Embryonic facial prominence (tissue), 1 donor: ENCODE data around the gene GLI2.

ENCODE experiments used
- DNase-seq: peaks from one replicate; pipeline ENCODE4 v3.0.0-alpha.2; 2016; ENCODE audit errors: extremely low spot score

GLI2 gene

GRCh38 chr2:120735746-120736170, at the start of gene GLI2:
Gene GLI2, plus strand, starts transcription at chr2:120735868. Its CDS starts 61,453 bp downstream, at chr2:120797321.
- peak; percentile 77 for DNase-seq

DNA sequence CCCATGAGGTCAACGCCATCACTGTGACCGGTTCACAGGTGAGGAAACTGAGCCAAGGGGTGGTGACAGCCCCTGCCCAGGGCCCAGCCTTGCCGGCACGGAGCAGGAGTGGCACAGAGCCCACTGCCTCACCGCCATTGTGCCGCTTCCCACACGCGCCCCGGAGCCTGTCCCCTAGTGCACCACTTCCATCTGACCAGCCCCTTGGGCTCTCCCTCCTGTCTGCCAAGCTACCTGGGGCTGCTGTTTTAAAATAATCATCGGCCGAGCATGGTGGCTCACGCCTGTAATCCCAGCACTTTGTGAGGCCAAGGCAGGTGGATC, 49.7 kb upstream of the GLI2 start:
- no peak for DNase-seq

GRCh38 chr2:120686511-120687168, 49.0 kb upstream of the GLI2 start:
- no peak for DNase-seq

DNA sequence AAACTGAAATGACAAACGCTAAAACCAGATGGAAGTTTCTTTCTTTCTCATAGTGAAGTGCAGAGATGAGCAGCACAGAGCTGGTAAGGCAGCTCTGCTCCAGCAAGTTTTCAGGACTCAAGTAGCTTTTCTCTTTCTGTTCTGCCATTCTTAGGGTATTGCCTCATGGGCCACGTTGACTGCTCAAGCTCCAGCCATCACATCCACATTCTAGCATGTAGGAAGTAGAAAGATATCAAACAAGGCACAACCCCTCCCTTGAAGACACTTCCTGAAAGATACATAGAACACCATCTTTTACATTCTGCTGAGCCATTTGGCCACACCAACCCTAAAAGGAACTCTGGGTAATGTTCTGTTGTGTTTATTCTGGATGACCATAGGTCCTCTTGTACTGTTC, 48.5 kb upstream of the GLI2 start:
- no peak for DNase-seq

GRCh38 chr2:120690521-120690920, 45.1 kb upstream of the GLI2 start:
- DNase-seq: no peak

DNA sequence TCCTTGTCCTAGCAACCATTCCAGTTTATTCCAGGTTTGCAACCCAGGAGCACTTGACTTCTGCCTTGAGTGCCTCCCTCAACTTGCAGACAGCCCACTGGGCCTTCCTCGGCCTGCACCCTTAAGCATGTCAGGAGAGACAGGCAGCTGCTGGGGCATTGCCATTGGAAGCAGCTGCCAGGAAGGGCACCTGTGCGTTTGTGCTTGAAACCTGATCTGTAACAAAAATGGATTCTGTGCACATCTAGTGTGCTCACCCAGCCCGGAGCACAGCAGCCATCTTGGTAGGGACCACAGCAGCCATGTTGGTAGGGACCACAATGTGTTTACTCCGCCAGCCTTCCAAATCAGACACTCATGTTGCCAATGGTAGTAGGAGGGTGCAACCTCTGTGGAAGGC, 44.3 kb upstream of the GLI2 start:
- DNase-seq: no peak

GRCh38 chr2:120692691-120693090, 43.0 kb upstream of the GLI2 start:
- no peak for DNase-seq

GRCh38 chr2:120693121-120693520, 42.5 kb upstream of the GLI2 start:
- no peak for DNase-seq

GRCh38 chr2:120694034-120694433, 41.6 kb upstream of the GLI2 start:
- no peak for DNase-seq

- no peak for DNase-seq
Measured at GRCh38 chr2:120697471-120697870, 38.2 kb upstream of the GLI2 start.

DNA sequence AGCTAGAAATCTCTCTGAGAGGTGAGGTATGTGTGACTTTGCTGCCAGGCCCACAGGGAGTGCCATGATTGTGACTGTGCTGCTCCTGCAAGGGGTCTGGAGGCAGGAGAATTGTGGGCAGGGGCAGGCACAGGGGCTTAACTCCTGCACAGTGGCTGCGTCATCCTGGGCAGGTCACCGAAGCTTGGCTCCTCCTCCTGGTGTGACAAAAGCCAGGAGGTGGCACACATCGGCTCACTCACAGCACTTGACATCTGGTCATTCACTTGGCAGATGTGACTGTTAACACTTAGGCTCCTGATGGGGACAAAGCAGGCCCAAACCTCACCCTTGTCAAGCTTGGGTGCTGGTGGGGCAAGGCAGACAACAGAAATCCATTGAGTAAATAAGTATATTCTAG, 36.4 kb upstream of the GLI2 start:
- DNase-seq: no peak

- no peak for DNase-seq
Measured at GRCh38 chr2:120700659-120701058, 35.0 kb upstream of the GLI2 start.

DNA sequence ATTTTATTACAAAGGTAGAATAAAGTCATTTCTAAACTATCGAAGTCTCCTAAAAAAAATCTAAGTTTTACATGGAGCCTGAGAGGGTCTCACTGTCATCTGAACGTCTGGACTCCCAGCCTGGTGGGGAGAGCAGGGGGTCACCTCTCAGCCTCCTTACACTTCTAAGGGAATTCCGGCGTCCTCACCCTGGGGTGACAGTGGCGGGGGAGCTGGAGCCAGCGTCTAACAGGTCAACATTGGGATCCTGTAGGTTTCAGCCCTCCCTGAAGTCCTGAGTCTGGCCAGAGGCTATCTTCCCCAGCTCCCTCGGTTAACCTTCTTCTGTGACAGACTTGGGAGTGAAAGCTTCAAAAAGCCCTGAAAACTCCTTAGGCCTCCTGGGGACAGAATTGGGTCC, 34.6 kb upstream of the GLI2 start:
- no peak for DNase-seq

DNA sequence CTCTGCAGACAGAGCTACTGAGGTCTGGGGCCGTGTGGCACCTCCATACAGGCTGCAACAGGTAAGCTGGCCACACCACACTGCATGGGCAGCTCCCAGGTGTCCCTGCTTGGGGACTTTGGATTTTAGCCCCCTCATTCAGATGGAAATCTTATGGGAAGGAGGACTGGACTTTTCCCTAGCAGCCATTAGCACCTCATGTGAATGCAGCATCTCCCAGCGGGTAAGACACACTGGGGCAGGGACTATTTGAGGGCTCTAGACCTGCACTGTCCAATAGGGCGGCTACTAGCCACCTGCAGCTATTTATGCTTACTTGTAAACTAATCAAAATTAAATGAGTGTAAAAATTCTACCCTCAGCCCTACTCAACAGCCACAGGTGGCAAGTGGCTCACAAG, 34.2 kb upstream of the GLI2 start:
- no peak for DNase-seq

- no peak for DNase-seq
Measured at GRCh38 chr2:120702061-120702460, 33.6 kb upstream of the GLI2 start.

- DNase-seq: no peak
Measured at GRCh38 chr2:120702801-120703200, 32.9 kb upstream of the GLI2 start.

GRCh38 chr2:120703330-120703994, 32.2 kb upstream of the GLI2 start:
- no peak for DNase-seq

DNA sequence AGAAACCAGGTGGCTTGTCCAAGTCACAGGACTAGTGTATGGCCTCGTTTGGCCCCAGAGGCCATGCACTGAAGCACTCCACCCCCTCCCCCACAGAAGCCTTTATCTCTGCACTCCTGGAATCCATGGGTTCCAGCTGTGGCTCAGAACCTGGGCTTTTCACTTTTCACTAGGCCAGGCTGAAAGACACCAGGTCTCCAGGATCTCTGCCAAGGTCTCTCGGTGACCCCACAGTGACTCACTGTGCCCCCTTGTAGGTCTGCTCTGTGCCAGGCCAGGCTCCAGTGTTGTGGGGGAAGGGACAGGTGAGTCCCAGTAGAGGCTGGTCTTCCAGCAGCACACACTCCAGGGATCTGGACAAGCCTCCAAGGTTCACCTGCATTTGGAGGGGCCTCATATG, 31.0 kb upstream of the GLI2 start:
- DNase-seq: no peak

GRCh38 chr2:120707816-120708215, 27.9 kb upstream of the GLI2 start:
- DNase-seq: no peak

DNA sequence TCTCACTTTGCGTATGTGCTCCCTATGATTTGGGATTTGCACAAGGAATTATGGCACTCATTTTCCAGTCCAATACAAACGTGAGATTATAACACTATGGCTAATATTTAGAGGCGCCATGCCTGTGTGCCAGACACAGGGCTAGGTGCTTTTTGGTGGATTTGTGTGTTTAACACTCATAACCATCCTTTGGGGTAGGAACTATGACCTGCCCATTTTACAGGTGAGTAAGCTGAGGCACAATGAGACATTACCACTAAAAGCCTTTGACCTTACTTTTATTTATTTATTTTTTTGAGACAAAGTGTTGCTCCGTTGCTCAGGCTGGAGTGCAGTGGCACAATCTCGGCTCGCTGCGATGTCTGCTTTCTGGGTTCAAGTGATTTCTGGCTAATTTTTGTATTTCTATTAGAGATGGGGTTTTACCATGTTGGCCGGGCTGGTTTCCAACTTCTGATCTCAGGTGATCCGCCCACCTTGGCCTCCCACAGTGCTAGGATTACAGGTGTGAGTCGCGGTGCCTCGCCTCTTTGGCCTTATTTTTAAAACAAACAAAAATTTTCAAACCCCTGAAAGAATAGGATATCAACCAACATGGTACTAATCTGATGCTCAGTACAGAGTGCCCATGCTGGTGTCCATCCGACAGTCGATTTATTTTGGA, 26.6 kb upstream of the GLI2 start:
- no peak for DNase-seq

DNA sequence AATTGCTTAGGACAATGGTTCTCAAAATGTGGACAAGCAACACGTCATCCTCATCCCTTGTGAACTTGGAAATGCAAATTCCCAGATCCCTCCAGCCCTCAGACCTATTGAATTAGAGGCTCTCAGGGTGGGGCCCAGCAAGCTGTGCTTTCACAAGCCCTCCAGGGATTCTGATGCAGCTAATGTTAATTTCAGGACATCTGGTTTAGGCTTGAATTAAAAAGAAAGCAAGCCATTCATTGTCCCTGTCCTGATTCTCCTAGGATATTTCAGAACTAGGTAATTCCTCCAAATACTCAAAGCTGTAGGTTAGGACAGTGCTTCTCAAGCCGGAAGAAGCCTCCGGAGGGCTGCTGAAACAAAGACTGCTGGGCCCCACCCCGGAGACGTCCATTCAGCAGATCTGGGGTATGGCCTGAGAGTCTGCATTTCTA, 26.0 kb upstream of the GLI2 start:
- no peak for DNase-seq

GRCh38 chr2:120710256-120710655, 25.4 kb upstream of the GLI2 start:
- no peak for DNase-seq

- no peak for DNase-seq
Measured at GRCh38 chr2:120711694-120712093, 24.0 kb upstream of the GLI2 start.
